Stimulated activated CD8-positive, alpha-beta memory T cell treated with anti-CD3 and anti-CD28 coated beads, Interleukin-2, amount 100 ng/mL, for 1 hour (primary cell): ENCODE data around the gene GMPPB.

Experiments used
- DNase-seq, 2 donors: peaks; one replicate each; pipeline ENCODE4 v3.0.0-alpha.2; 2020; ENCODE audit warnings: low read depth in 2 of 2

GMPPB gene

GRCh38 chr3:49670940-49671290, 52.8 kb downstream of the GMPPB start:
- no peak for DNase-seq
